NCI-H146 (cell line): Measurements from ENCODE around the gene PKIG.
"Not testable (repeated sequence)": the region's sequence is repeated elsewhere in the genome, so short reads cannot be mapped to it uniquely, and the experiment has no call there.

Experiments used
- DNase-seq: peaks from one replicate; lab custom pipeline; 2025; lab: John Stamatoyannopoulos, UW

PKIG gene

GRCh38 chr20:44572551-44573500, 9.6 kb upstream of the PKIG start:
- no peak for DNase-seq

- DNase-seq, result no peak
Measured at GRCh38 chr20:44573501-44573869, 8.9 kb upstream of the PKIG start.

GRCh38 chr20:44574372-44574771, 8.0 kb upstream of the PKIG start:
- DNase-seq, result no peak

- DNase-seq, result no peak
Measured at GRCh38 chr20:44576297-44576696, 6.1 kb upstream of the PKIG start.

- DNase-seq, result no peak
Measured at GRCh38 chr20:44579313-44580081, 2.9 kb upstream of the PKIG start.

- no peak for DNase-seq
Measured at GRCh38 chr20:44580581-44581268, 1.7 kb upstream of the PKIG start.

- no peak for DNase-seq
Measured at GRCh38 chr20:44581515-44581914, 864 bp upstream of the PKIG start.

GRCh38 chr20:44583157-44583556, 778 bp downstream of the PKIG start:
- DNase-seq, result no peak

- DNase-seq, result no peak
Measured at GRCh38 chr20:44584162-44584561, 1.8 kb downstream of the PKIG start.

GRCh38 chr20:44585057-44585963, 2.9 kb downstream of the PKIG start:
- DNase-seq, result no peak

GRCh38 chr20:44586289-44586911, 4.0 kb downstream of the PKIG start:
- DNase-seq, result no peak

GRCh38 chr20:44587035-44587980, 4.9 kb downstream of the PKIG start:
- no peak for DNase-seq

- not testable (repeated sequence) for DNase-seq
Measured at GRCh38 chr20:44588321-44588720, 5.9 kb downstream of the PKIG start.

GRCh38 chr20:44589537-44589936, 7.2 kb downstream of the PKIG start:
- DNase-seq, result no peak

GRCh38 chr20:44590980-44591778, 8.8 kb downstream of the PKIG start:
- no peak for DNase-seq

- DNase-seq, result no peak
Measured at GRCh38 chr20:44592366-44592765, 10.0 kb downstream of the PKIG start.

- no peak for DNase-seq
Measured at GRCh38 chr20:44593751-44594150, 11.4 kb downstream of the PKIG start.

- no peak for DNase-seq
Measured at GRCh38 chr20:44594730-44595129, 12.4 kb downstream of the PKIG start.

- DNase-seq, result no peak
Measured at GRCh38 chr20:44596010-44596409, 13.6 kb downstream of the PKIG start.
